HepG2 (cell line): ENCODE results near the gene ELANE. TPM values are rescaled to one million over a fixed set of nuclear protein-coding genes. Genes with fewer than 3 reads are reported as not detected.

Source experiments
- ATAC-seq: fragments of 200-7000 bp; cut with Tn5 transposase; 3 replicates; pipeline ENCODE4 v1.9.1; 2020; ENCODE audit warnings: mild to moderate bottlenecking, moderate library complexity
- BruUV-seq: library from RNA; stranded (reverse); fragments of 400-500 nt; replicated peaks from 2 replicates; lab custom pipeline; 2021; lab: Mats Ljungman, UMichigan
- CTCF ChIA-PET: fragments of 300-600 bp; formaldehyde crosslinking; extraction: SDS; loops from one replicate; lab custom pipeline; 2021; ENCODE audit warnings: low total read pairs, inconsistent platforms, low intra/inter-chr PET ratio; lab: Yijun Ruan, JAX
- POLR2A ChIA-PET: fragments of 350-600 bp; sonication (Branson Sonifier 250); formaldehyde crosslinking; loops from one replicate; lab custom pipeline; 2020; ENCODE audit warnings: antibody characterized with exemption, inconsistent platforms; lab: Yijun Ruan, JAX
- DNase-seq: peaks from one replicate; pipeline ENCODE4 v3.0.0-alpha.2; 2015; ENCODE audit warnings: low spot score
- FAIRE-seq: peaks from 3 replicates; lab custom pipeline; 2011; peaks lifted over from hg19 to GRCh38; lab: Jason Lieb, UNC
- H2AFZ ChIP-seq: one replicate; pipeline ENCODE4 v1.6.1; 2011; ENCODE audit warnings: low read length, inconsistent platforms
- H3K27ac ChIP-seq: fragments of 300-600 bp; 3 replicates; pipeline ENCODE4 v1.8.0; 2011; ENCODE audit warnings: mixed run types, mild to moderate bottlenecking, mixed read lengths, low read length, inconsistent platforms; ENCODE audit not compliant: insufficient read depth; ENCODE audit errors: extremely low read length
- H3K27me3 ChIP-seq, 2 experiments: fragments of 200-600 bp in 1 of 2; 2 replicates in 1 of 2; 3 replicates in 1 of 2; pipeline versions ENCODE4 v1.6.0 to v1.8.0; 2011; ENCODE audit warnings: low read length in 2 of 2, mild to moderate bottlenecking in 2 of 2, moderate library complexity in 2 of 2, inconsistent platforms in 1 of 2; ENCODE audit not compliant: insufficient read depth in 2 of 2, control insufficient read depth in 1 of 2
- H3K36me3 ChIP-seq, 2 experiments: fragments of 200-600 bp in 1 of 2; replicated peaks in 1 of 2; 2 replicates in 1 of 2; 3 replicates in 1 of 2; pipeline versions ENCODE4 v1.5.1 to v1.8.0; 2011; ENCODE audit warnings: low read length in 2 of 2, inconsistent platforms in 1 of 2; ENCODE audit not compliant: insufficient read depth in 2 of 2, control insufficient read depth in 1 of 2
- H3K4me1 ChIP-seq: 2 replicates; pipeline ENCODE4 v1.5.1; 2012; ENCODE audit warnings: low read length, inconsistent platforms; ENCODE audit not compliant: insufficient read depth
- H3K4me2 ChIP-seq: 2 replicates; pipeline ENCODE4 v1.6.0; 2011; ENCODE audit warnings: low read depth, low read length, inconsistent platforms
- H3K4me3 ChIP-seq, 3 experiments: fragments of 200-600 bp in 1 of 3; sonication (generic), shearing (Covaris generic) in 1 of 3; replicated peaks in 1 of 3; 2 replicates each; pipeline ENCODE4 v1.5.1; 2011 to 2016; ENCODE audit warnings: low read length in 3 of 3, inconsistent platforms in 2 of 3, low read depth in 2 of 3, mild to moderate bottlenecking in 2 of 3, control low read depth in 1 of 3, mixed read lengths in 1 of 3; ENCODE audit not compliant: insufficient read depth in 1 of 3
- H3K79me2 ChIP-seq: one replicate; pipeline ENCODE4 v1.6.1; 2011; ENCODE audit warnings: low read length, inconsistent platforms; ENCODE audit not compliant: insufficient read depth
- H3K9ac ChIP-seq: 2 replicates; pipeline ENCODE4 v1.6.0; 2011; ENCODE audit warnings: mild to moderate bottlenecking, low read depth, low read length, inconsistent platforms; ENCODE audit not compliant: insufficient read depth
- H3K9me3 ChIP-seq: 2 replicates; pipeline ENCODE4 v1.5.1; 2012; ENCODE audit warnings: mild to moderate bottlenecking, low read length
- H4K20me1 ChIP-seq: 2 replicates; pipeline ENCODE4 v1.6.0; 2011; ENCODE audit warnings: inconsistent platforms, mild to moderate bottlenecking, low read length, moderate library complexity; ENCODE audit not compliant: insufficient read depth
- RBAK ChIP-seq: sonication (generic); formaldehyde crosslinking; IDR thresholded peaks from 2 replicates; pipeline ENCODE4 v1.5.1; 2020; ENCODE audit warnings: mild to moderate bottlenecking, missing genetic modification reagents
- ZBTB34 ChIP-seq: sonication (generic); formaldehyde crosslinking; IDR thresholded peaks from 2 replicates; pipeline ENCODE4 v1.8.0; 2022; ENCODE audit warnings: mild to moderate bottlenecking, missing genetic modification reagents
- ZFP91 ChIP-seq: sonication (generic); formaldehyde crosslinking; IDR thresholded peaks from 2 replicates; pipeline ENCODE4 v1.9.0; 2022; ENCODE audit warnings: missing genetic modification reagents, mild to moderate bottlenecking, borderline replicate concordance
- ZMYM3 ChIP-seq: sonication (generic); formaldehyde crosslinking; IDR thresholded peaks from 2 replicates; pipeline ENCODE4 v1.5.1; 2020; ENCODE audit warnings: mild to moderate bottlenecking, missing genetic modification reagents
- WGBS: methylation state at CpG from one replicate; pipeline ENCODE4 v1.1.6; 2017; ENCODE audit warnings: low lambda C conversion rate; 5-methylcytosine and 5-hydroxymethylcytosine counted together
- in situ Hi-C: cut with HindIII; loops from 2 replicates; pipeline ENCODE4 v1.10.0; 2017; ENCODE audit warnings: low pct_unique_long_range_greater_than_20kb; ENCODE audit not compliant: extremely low pct_ligation_motif_present
- intact Hi-C: fragments of 100-400 bp; cut with micrococcal nuclease; formaldehyde crosslinking; loops from one replicate; pipeline ENCODE4 v1.10.0; 2022; ENCODE audit not compliant: unreplicated experiment
- polyA plus RNA-seq, 8 experiments: library from polyadenylated mRNA; depleted of rRNA in 3 of 8; stranded (reverse) in 7 of 8; unstranded in 1 of 8; fragments of >200 nt; fragmentation: Illumina TruSeq in 4 of 8; extraction: Trizol in 4 of 8; gene quantifications; 2 replicates each; pipeline versions ENCODE4 v1.2.1 to v1.2.3, GENCODE V29; 2011 to 2016; ENCODE audit warnings: low read depth in 4 of 8, missing spikeins in 1 of 8, mixed read lengths in 1 of 8; ENCODE audit not compliant: insufficient read depth in 1 of 8
- total RNA-seq, 5 experiments: library from RNA; depleted of rRNA; stranded (reverse); fragments of >200 nt; fragmentation: Illumina TruSeq; extraction: Trizol; gene quantifications; 2 replicates each; pipeline ENCODE4 v1.2.3, GENCODE V29; 2016; ENCODE audit warnings: low read depth in 1 of 5

Gene ELANE
- total and polyA plus RNA-seq, 2 of the 13 experiments (the other 11 are each of a cell fraction or from before 2014, with no cell fraction given) = not detected

- Histone ChIP-seq H3K4me2 (no peak overlapping the region), H3K9ac (no peak overlapping the region), H3K4me1 (peaks cover 25% of the 10 kb centered on the region), H4K20me1 (no peaks in the 10 kb centered on the region), H3K9me3 (no peaks in the 10 kb centered on the region), H3K27me3 (peaks cover under 1 to 10% of the 10 kb centered on the region in 2 experiments; a peak in 3 of 5 replicates), H2AFZ (no peak overlapping the region), H3K36me3 (no peaks in the 10 kb centered on the region), H3K4me3 (no peak overlapping the region), H3K27ac (no peak overlapping the region), H3K79me2 (no peaks in the 10 kb centered on the region)
- no TSS peak for BruUV-seq
- no peak for DNase-seq
- ChIA-PET CTCF (interaction anchor here (1.7 kb wide), 1 partner anchor 85 kb away, joined by 5 read pairs; no protein-coding TSS in a partner anchor), POLR2A (no interaction called here)
- intact Hi-C loops (loop anchor here (5.0 kb wide), 1 partner anchor 83 kb away; no protein-coding TSS in a partner anchor), in situ Hi-C loops (loop anchor here (10.0 kb wide), 1 partner anchor 91 kb away; no protein-coding TSS in a partner anchor)
- TF ChIP-seq ZBTB34 (CRISPR knock-in tag) (no peak), RBAK (CRISPR knock-in tag) (no peak), ZMYM3 (CRISPR knock-in tag) (peak; percentile 44; the same call in 1 of the 2 replicates), ZFP91 (peak; percentile 20; the same call in 1 of the 2 replicates)
- no peak for ATAC-seq
- 15% methylated on average over 6 of the region's 40 CpGs for WGBS
- FAIRE-seq = no peak
Observed at GRCh38 chr19:855566-856120, 3.5 kb downstream of the ELANE start.
